Activated CD8-positive, alpha-beta memory T cell treated with anti-CD3 and anti-CD28 coated beads, Interleukin-2, amount 50 U/mL, for 4 hours (primary cell): ENCODE results near the gene MIX23.
A peak's percentile ranks its signal among the peaks of the same experiment; 100 is the strongest.

ENCODE experiments used
- DNase-seq: peaks from one replicate; pipeline ENCODE4 v3.0.0-alpha.2; 2020

Gene MIX23

GRCh38 chr3:122382888-122383666 is at the start of gene MIX23:
Gene MIX23, minus strand, starts transcription at chr3:122383231. Its CDS starts 7 bp downstream, at chr3:122383224.
- DNase-seq = peak; percentile 85

GRCh38 chr3:122430371-122430770 is 47.3 kb upstream of the MIX23 start:
- no peak for DNase-seq

- no peak for DNase-seq
Observed at GRCh38 chr3:122427857-122428471, 44.9 kb upstream of the MIX23 start.

GRCh38 chr3:122421836-122422235 is 38.8 kb upstream of the MIX23 start:
- DNase-seq = no peak

- DNase-seq = no peak
Observed at GRCh38 chr3:122421101-122421500, 38.1 kb upstream of the MIX23 start.

GRCh38 chr3:122416966-122417365 is 33.9 kb upstream of the MIX23 start:
- no peak for DNase-seq

- peak; percentile 98 for DNase-seq
Observed at GRCh38 chr3:122415762-122416654, 33.0 kb upstream of the MIX23 start, which contains the start of gene WDR5B. Gene WDR5B, minus strand, starts transcription at chr3:122416062. Its CDS starts 534 bp downstream, at chr3:122415528.

GRCh38 chr3:122415104-122415744 is 32.2 kb upstream of the MIX23 start:
- DNase-seq = no peak

GRCh38 chr3:122414391-122414790 is 31.4 kb upstream of the MIX23 start:
- no peak for DNase-seq

GRCh38 chr3:122410639-122411038 is 27.6 kb upstream of the MIX23 start:
- DNase-seq = no peak

- DNase-seq = no peak
Observed at GRCh38 chr3:122410111-122410510, 27.1 kb upstream of the MIX23 start.

- no peak for DNase-seq
Observed at GRCh38 chr3:122409446-122409845, 26.4 kb upstream of the MIX23 start.

GRCh38 chr3:122407946-122408345 is 24.9 kb upstream of the MIX23 start:
- DNase-seq = no peak

GRCh38 chr3:122406198-122406597 is 23.2 kb upstream of the MIX23 start:
- no peak for DNase-seq

GRCh38 chr3:122405015-122405414 is 22.0 kb upstream of the MIX23 start:
- no peak for DNase-seq

- no peak for DNase-seq
Observed at GRCh38 chr3:122403489-122403888, 20.5 kb upstream of the MIX23 start.

GRCh38 chr3:122398920-122399319 is 15.9 kb upstream of the MIX23 start:
- DNase-seq = no peak

- no peak for DNase-seq
Observed at GRCh38 chr3:122397201-122397600, 14.2 kb upstream of the MIX23 start.

GRCh38 chr3:122396511-122396910 is 13.5 kb upstream of the MIX23 start:
- DNase-seq = no peak

GRCh38 chr3:122395582-122395981 is 12.6 kb upstream of the MIX23 start:
- DNase-seq = no peak

- no peak for DNase-seq
Observed at GRCh38 chr3:122394173-122394572, 11.1 kb upstream of the MIX23 start.

- DNase-seq = no peak
Observed at GRCh38 chr3:122392868-122393844, 10.1 kb upstream of the MIX23 start.
